A549 (cell line): ENCODE measurements around the gene SRGAP1. TPM values are rescaled to one million over a fixed set of nuclear protein-coding genes. Genes with fewer than 3 reads are reported as not detected.

Experiments
- ATAC-seq, 2 experiments: fragments of 200-7000 bp in 1 of 2; fragments of >200 bp in 1 of 2; cut with Nextera tagmentation in 1 of 2; cut with Tn5 transposase in 1 of 2; 3 replicates each; pipeline versions ENCODE4 v1.8.0 to v1.9.1; 2018 to 2020; ENCODE audit warnings: mild to moderate bottlenecking in 1 of 2, moderate library complexity in 1 of 2
- CTCF ChIA-PET: fragments of 300-600 bp; sonication (Branson Sonifier 250); formaldehyde crosslinking; extraction: SDS; loops from one replicate; lab custom pipeline; 2021; ENCODE audit warnings: antibody characterized with exemption, inconsistent platforms; lab: Yijun Ruan, JAX
- POLR2A ChIA-PET: fragments of 350-600 bp; formaldehyde crosslinking; extraction: SDS; loops from one replicate; lab custom pipeline; 2021; ENCODE audit warnings: antibody characterized with exemption, inconsistent platforms; lab: Yijun Ruan, JAX
- DNase-seq, 2 experiments: peaks; one replicate each; pipeline versions ENCODE4 v3.0.0 to v3.0.0-alpha.2; 2011 to 2016; ENCODE audit warnings: low read depth in 1 of 2, low spot score in 1 of 2
- FAIRE-seq: peaks from 2 replicates; lab custom pipeline; 2011; peaks lifted over from hg19 to GRCh38; lab: Jason Lieb, UNC
- H3K27ac ChIP-seq, 2 experiments: fragments of >200 bp; sonication (Bioruptor Twin); formaldehyde crosslinking; 3 replicates each; pipeline ENCODE4 v1.5.1; 2016 to 2017
- H3K4me1 ChIP-seq: fragments of >200 bp; sonication (Bioruptor Twin); formaldehyde crosslinking; 3 replicates; pipeline ENCODE4 v1.6.1; 2016
- H3K4me2 ChIP-seq: fragments of >200 bp; sonication (Bioruptor Twin); formaldehyde crosslinking; 3 replicates; pipeline ENCODE4 v1.6.1; 2016
- H3K4me3 ChIP-seq: fragments of >200 bp; sonication (Bioruptor Twin); formaldehyde crosslinking; 3 replicates; pipeline ENCODE4 v1.5.1; 2016
- H3K9me3 ChIP-seq: fragments of >200 bp; sonication (Bioruptor Twin); formaldehyde crosslinking; 3 replicates; pipeline ENCODE4 v1.6.1; 2016
- CEBPB ChIP-seq, 2 experiments: fragments of >200 bp in 1 of 2; sonication (Bioruptor Twin) in 1 of 2; formaldehyde crosslinking in 1 of 2; IDR thresholded peaks; 2 replicates each; pipeline ENCODE4 v1.6.1; 2012 to 2016
- FOXS1 ChIP-seq: fragments of 250-450 bp; sonication (Bioruptor Pico); IDR thresholded peaks from 2 replicates; pipeline ENCODE4 v1.5.0; 2020; ENCODE audit warnings: mild to moderate bottlenecking, moderate library complexity
- HEYL ChIP-seq: fragments of 250-450 bp; sonication (Bioruptor Pico); IDR thresholded peaks from 2 replicates; pipeline ENCODE4 v1.8.0; 2021; ENCODE audit warnings: mild to moderate bottlenecking, moderate library complexity
- JUN ChIP-seq, 2 experiments: fragments of >200 bp; sonication (Bioruptor Twin); formaldehyde crosslinking; IDR thresholded peaks; 2 replicates in 1 of 2; 3 replicates in 1 of 2; pipeline ENCODE4 v1.6.1; 2016 to 2017
- KDM5A ChIP-seq: fragments of 200-600 bp; sonication (generic); IDR thresholded peaks from 2 replicates; pipeline ENCODE4 v1.6.1; 2016; ENCODE audit warnings: antibody characterized with exemption, mild to moderate bottlenecking
- MYC ChIP-seq: IDR thresholded peaks from 2 replicates; pipeline ENCODE4 v1.6.1; 2012; ENCODE audit warnings: mild to moderate bottlenecking, inconsistent platforms, low read length, improper control_type of control experiment, borderline replicate concordance
- NFE2L2 ChIP-seq: fragments of 150-350 bp; conservative IDR thresholded peaks from 2 replicates; pipeline ENCODE4 v1.6.1; 2014; ENCODE audit warnings: low read length
- NR3C1 ChIP-seq: fragments of >200 bp; sonication (Bioruptor Twin); formaldehyde crosslinking; IDR thresholded peaks from 3 replicates; pipeline ENCODE4 v1.6.1; 2017
- POLR2A ChIP-seq: IDR thresholded peaks from 2 replicates; pipeline ENCODE4 v1.6.1; 2012; ENCODE audit warnings: mild to moderate bottlenecking, low read length
- POLR2AphosphoS2 ChIP-seq: conservative IDR thresholded peaks from 2 replicates; pipeline ENCODE4 v1.6.1; 2012; ENCODE audit warnings: low read length, improper control_type of control experiment, inconsistent platforms
- RAD21 ChIP-seq, 2 experiments: fragments of >200 bp in 1 of 2; sonication (Bioruptor Twin) in 1 of 2; formaldehyde crosslinking in 1 of 2; IDR thresholded peaks in 1 of 2; conservative IDR thresholded peaks in 1 of 2; 2 replicates in 1 of 2; 3 replicates in 1 of 2; pipeline ENCODE4 v1.6.1; 2012 to 2018; ENCODE audit warnings: inconsistent platforms in 1 of 2
- RARB ChIP-seq: fragments of 250-450 bp; sonication (Bioruptor Pico); IDR thresholded peaks from 2 replicates; pipeline ENCODE4 v1.8.0; 2021; ENCODE audit warnings: mild to moderate bottlenecking, moderate library complexity
- RCOR1 ChIP-seq: fragments of 150-350 bp; IDR thresholded peaks from 2 replicates; pipeline ENCODE4 v1.6.1; 2014; ENCODE audit warnings: antibody characterized with exemption, low read length, low read depth
- SMC3 ChIP-seq: fragments of >200 bp; sonication (Bioruptor Twin); formaldehyde crosslinking; IDR thresholded peaks from 3 replicates; pipeline ENCODE4 v1.6.1; 2018; ENCODE audit warnings: inconsistent platforms
- TFCP2L1 ChIP-seq: fragments of 250-450 bp; sonication (Bioruptor Pico); IDR thresholded peaks from 2 replicates; pipeline ENCODE4 v1.5.0; 2021; ENCODE audit warnings: mild to moderate bottlenecking
- TP53 ChIP-seq: fragments of 250-450 bp; sonication (Bioruptor Pico); IDR thresholded peaks from 2 replicates; pipeline ENCODE4 v1.5.0; 2021; ENCODE audit warnings: mild to moderate bottlenecking, moderate library complexity
- ZSCAN20 ChIP-seq: fragments of 250-450 bp; sonication (Bioruptor Pico); IDR thresholded peaks from 2 replicates; pipeline ENCODE4 v1.8.0; 2022; ENCODE audit warnings: mild to moderate bottlenecking, moderate library complexity
- WGBS: methylation state at CpG from one replicate; pipeline ENCODE4 v1.1.6; 2017; ENCODE audit errors: missing lambda C conversion rate; 5-methylcytosine and 5-hydroxymethylcytosine counted together
- polyA plus RNA-seq, 4 experiments: library from polyadenylated mRNA; depleted of rRNA in 3 of 4; stranded (reverse); fragments of >200 nt; fragmentation: RNase III in 1 of 4; extraction: RNeasy Plus Mini Kit Qiagen cat#74134 plus additional on column Dnase treatment in 1 of 4; gene quantifications; 2 replicates in 3 of 4; 3 replicates in 1 of 4; pipeline ENCODE4 v1.2.3, GENCODE V29; 2011 to 2017
- TF ChIP-seq, protein P1 (sequence below): IDR thresholded peaks from 2 replicates; pipeline ENCODE4 v1.6.1; 2012
- TF ChIP-seq, protein P2 (sequence below): fragments of >200 bp; sonication (Bioruptor Twin); formaldehyde crosslinking; IDR thresholded peaks from 3 replicates; pipeline ENCODE4 v1.5.1; 2016
- TF ChIP-seq, protein P3 (sequence below): fragments of 450-650 bp; IDR thresholded peaks from 2 replicates; pipeline ENCODE4 v1.6.1; 2014; ENCODE audit warnings: antibody characterized with exemption
- TF ChIP-seq, protein P4 (sequence below): IDR thresholded peaks from 2 replicates; pipeline ENCODE4 v1.6.1; 2012; ENCODE audit warnings: low read depth, borderline replicate concordance
- TF ChIP-seq, protein P5 (sequence below): fragments of 150-350 bp; IDR thresholded peaks from 2 replicates; pipeline ENCODE4 v1.6.1; 2014; ENCODE audit warnings: low read depth, mild to moderate bottlenecking, low read length
- TF ChIP-seq, protein P6 (sequence below): fragments of 250-450 bp; sonication (Bioruptor Pico); IDR thresholded peaks from 2 replicates; pipeline ENCODE4 v1.5.0; 2020; ENCODE audit warnings: low read depth, mild to moderate bottlenecking, moderate library complexity
- TF ChIP-seq, protein P7 (sequence below): fragments of >200 bp; sonication (Bioruptor Twin); formaldehyde crosslinking; IDR thresholded peaks from 2 replicates; pipeline ENCODE4 v1.6.1; 2016

The SRGAP1 gene
- polyA plus RNA-seq, 2 of the 4 experiments (the other 2 are of a cell fraction): 7.9 to 22.9 TPM

DNA sequence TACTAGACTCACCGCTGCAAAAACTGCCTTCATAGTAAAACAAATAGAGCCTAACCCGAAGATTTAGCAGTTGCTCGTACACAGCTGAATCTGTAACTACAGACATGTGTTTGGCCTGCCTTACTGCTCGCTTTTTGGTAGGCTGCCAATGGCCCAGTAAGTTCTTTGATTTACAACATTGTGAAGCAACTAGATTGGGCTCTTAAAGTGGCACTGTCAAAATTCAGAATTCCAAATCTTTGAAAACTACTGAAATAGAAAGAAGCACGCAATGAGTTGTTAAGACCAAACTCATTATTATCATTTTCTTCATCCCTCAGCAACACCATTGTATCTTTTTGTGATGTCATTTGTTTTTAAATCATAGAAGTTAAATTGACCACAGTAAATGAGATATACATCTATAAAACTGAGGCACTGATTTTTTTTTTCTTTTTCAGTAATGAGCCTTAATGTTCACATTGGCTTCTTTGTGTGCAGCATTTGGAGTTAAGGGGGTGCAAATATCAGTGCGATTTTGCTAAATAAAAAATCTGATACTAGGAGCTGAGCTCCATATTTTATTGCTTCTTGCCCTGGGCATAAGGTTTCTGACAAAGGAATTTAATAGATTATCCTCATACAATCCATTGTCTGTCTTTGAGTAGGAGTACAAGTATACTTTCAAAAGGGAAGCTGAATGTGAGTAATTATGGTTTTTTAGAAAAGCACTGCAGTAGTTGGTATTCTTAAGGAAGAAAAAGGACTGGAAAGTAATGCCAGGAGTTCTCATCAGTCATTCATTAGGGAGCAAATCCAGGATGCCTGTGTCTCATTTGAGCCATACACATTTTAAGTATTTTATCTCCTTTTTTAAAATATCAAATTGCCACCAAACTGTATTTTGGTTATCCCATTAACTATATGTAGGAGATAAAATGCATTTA is 239.0 kb downstream of the SRGAP1 start:
- WGBS: 40% methylated on average over 6 of the region's 6 CpGs
- ATAC-seq: peak; percentile 67 to 82
- Histone ChIP-seq H3K4me1 (peaks cover 72% of the 10 kb centered on the region), H3K9me3 (no peaks in the 10 kb centered on the region), H3K4me3 (no peak overlapping the region), H3K27ac (peak overlapping the region; percentile 52 to 79), H3K4me2 (peak overlapping the region; percentile 46)
- no peak for FAIRE-seq
- CTCF ChIA-PET: interaction anchor here (0.7 to 6.7 kb wide), 4 partner anchors 16 to 247 kb away, joined by 3 to 43 read pairs (median 4); partner anchors contain the start of gene SRGAP1
- POLR2A ChIA-PET: interaction anchor here (0.8 kb wide), 1 partner anchor 53 kb away, joined by 3 read pairs; no protein-coding TSS in a partner anchor
- peak in 1 of 2 experiments; percentile 72 for DNase-seq
- TF ChIP-seq, protein P1, sequence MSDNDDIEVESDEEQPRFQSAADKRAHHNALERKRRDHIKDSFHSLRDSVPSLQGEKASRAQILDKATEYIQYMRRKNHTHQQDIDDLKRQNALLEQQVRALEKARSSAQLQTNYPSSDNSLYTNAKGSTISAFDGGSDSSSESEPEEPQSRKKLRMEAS: peak; percentile 69
- TF ChIP-seq CEBPB (IDR thresholded peaks at IDR 0.05): peak; percentile 2 to 75; a peak in 3 of 4 replicates
- no peak for TF ChIP-seq POLR2AphosphoS2
- TF ChIP-seq, protein P2, sequence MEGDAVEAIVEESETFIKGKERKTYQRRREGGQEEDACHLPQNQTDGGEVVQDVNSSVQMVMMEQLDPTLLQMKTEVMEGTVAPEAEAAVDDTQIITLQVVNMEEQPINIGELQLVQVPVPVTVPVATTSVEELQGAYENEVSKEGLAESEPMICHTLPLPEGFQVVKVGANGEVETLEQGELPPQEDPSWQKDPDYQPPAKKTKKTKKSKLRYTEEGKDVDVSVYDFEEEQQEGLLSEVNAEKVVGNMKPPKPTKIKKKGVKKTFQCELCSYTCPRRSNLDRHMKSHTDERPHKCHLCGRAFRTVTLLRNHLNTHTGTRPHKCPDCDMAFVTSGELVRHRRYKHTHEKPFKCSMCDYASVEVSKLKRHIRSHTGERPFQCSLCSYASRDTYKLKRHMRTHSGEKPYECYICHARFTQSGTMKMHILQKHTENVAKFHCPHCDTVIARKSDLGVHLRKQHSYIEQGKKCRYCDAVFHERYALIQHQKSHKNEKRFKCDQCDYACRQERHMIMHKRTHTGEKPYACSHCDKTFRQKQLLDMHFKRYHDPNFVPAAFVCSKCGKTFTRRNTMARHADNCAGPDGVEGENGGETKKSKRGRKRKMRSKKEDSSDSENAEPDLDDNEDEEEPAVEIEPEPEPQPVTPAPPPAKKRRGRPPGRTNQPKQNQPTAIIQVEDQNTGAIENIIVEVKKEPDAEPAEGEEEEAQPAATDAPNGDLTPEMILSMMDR: no peak
- TF ChIP-seq ZSCAN20 (CRISPR knock-in tag): no peak
- TF ChIP-seq MYC: no peak
- no peak for TF ChIP-seq NFE2L2
- TF ChIP-seq TFCP2L1 (CRISPR knock-in tag): no peak
- TF ChIP-seq FOXS1 (CRISPR knock-in tag): no peak
- no peak for TF ChIP-seq HEYL (CRISPR knock-in tag)

DNA sequence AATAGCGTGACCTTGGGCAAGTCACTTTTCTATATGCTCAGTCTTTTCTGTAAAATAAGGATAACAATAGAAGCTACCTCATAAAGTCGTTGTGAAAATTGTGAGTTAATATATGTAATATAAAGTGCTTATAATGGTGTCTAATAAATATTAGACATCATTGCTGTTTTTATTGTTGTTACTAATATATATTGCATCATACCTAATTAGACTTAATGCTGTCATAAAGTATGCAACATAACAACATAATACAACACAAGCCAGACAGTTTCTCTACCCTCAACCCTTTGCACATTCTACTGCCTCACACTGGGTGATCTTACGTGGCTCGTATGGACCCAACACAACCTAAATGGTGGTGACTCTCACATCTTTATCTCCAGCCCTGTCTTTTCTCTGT is 240.7 kb downstream of the SRGAP1 start:
- Histone ChIP-seq H3K9me3 (no peaks in the 10 kb centered on the region), H3K4me1 (peaks cover 84% of the 10 kb centered on the region), H3K4me2 (no peak overlapping the region), H3K27ac (peak overlapping the region in 1 of 2 experiments; percentile 48; a peak in 3 of 6 replicates), H3K4me3 (no peak overlapping the region)
- no peak for TF ChIP-seq RCOR1
- no peak for TF ChIP-seq TFCP2L1 (CRISPR knock-in tag)
- FAIRE-seq (no peak), DNase-seq (no peak), ATAC-seq (no peak)
- CTCF ChIA-PET: interaction anchor here (1.3 to 6.7 kb wide), 4 partner anchors 17 to 241 kb away, joined by 3 to 43 read pairs (median 9); partner anchors contain the start of gene SRGAP1
- WGBS: 90% methylated on average over 4 of the region's 4 CpGs
- POLR2A ChIA-PET: interaction anchor here (1.0 kb wide), 1 partner anchor 137 kb away, joined by 3 read pairs; the partner anchor contains the start of gene KICS2

DNA sequence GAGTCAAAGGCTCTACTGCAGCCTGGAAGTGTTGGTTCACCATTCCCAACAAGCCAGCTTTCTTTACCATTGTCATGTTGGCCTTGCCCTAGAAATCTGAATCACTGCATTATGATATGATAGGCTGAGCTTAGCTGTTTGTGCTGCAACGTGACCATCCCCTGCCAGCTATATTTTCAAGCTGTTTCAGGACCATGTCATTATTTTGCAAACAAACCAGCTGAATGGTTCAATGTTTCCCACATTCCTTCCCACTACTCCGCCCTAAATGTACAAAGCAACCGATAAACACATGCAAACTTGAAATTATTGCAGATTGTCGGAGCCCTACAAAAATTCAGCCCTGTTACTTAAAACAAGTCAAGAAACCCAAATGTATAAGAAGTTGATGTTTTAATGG is 241.5 kb downstream of the SRGAP1 start:
- FAIRE-seq (no peak), DNase-seq (peak in 1 of 2 experiments; percentile 61), ATAC-seq (no peak; a peak in 1 of 6 replicates)
- H3K4me2 ChIP-seq: peak overlapping the region; percentile 25; the same call in 1 of the 3 replicates
- no peaks in the 10 kb centered on the region for H3K9me3 ChIP-seq
- TF ChIP-seq, protein P3, sequence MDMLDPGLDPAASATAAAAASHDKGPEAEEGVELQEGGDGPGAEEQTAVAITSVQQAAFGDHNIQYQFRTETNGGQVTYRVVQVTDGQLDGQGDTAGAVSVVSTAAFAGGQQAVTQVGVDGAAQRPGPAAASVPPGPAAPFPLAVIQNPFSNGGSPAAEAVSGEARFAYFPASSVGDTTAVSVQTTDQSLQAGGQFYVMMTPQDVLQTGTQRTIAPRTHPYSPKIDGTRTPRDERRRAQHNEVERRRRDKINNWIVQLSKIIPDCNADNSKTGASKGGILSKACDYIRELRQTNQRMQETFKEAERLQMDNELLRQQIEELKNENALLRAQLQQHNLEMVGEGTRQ: no peak
- TF ChIP-seq NR3C1: no peak
- TF ChIP-seq RARB (CRISPR knock-in tag): no peak
- TF ChIP-seq, protein P4, sequence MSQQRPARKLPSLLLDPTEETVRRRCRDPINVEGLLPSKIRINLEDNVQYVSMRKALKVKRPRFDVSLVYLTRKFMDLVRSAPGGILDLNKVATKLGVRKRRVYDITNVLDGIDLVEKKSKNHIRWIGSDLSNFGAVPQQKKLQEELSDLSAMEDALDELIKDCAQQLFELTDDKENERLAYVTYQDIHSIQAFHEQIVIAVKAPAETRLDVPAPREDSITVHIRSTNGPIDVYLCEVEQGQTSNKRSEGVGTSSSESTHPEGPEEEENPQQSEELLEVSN: no peak
- TF ChIP-seq, protein P5, sequence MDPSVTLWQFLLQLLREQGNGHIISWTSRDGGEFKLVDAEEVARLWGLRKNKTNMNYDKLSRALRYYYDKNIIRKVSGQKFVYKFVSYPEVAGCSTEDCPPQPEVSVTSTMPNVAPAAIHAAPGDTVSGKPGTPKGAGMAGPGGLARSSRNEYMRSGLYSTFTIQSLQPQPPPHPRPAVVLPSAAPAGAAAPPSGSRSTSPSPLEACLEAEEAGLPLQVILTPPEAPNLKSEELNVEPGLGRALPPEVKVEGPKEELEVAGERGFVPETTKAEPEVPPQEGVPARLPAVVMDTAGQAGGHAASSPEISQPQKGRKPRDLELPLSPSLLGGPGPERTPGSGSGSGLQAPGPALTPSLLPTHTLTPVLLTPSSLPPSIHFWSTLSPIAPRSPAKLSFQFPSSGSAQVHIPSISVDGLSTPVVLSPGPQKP: no peak
- TF ChIP-seq, protein P1: no peak
- no peak for TF ChIP-seq SMC3
- no peak for TF ChIP-seq KDM5A
- TF ChIP-seq RAD21 (conservative IDR thresholded peaks at IDR 0.05 in 1 of 2, IDR thresholded peaks at IDR 0.05 in 1 of 2): no peak
- TF ChIP-seq JUN (IDR thresholded peaks at IDR 0.05): no peak
- TF ChIP-seq, protein P6, sequence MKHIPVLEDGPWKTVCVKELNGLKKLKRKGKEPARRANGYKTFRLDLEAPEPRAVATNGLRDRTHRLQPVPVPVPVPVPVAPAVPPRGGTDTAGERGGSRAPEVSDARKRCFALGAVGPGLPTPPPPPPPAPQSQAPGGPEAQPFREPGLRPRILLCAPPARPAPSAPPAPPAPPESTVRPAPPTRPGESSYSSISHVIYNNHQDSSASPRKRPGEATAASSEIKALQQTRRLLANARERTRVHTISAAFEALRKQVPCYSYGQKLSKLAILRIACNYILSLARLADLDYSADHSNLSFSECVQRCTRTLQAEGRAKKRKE: no peak
- no peak for TF ChIP-seq TP53 (CRISPR knock-in tag)
- no peak for TF ChIP-seq POLR2A
- TF ChIP-seq, protein P7, sequence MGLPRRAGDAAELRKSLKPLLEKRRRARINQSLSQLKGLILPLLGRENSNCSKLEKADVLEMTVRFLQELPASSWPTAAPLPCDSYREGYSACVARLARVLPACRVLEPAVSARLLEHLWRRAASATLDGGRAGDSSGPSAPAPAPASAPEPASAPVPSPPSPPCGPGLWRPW: no peak
- no peak for TF ChIP-seq NFE2L2
- CTCF ChIA-PET: interaction anchor here (1.0 to 6.7 kb wide), 4 partner anchors 10 to 242 kb away, joined by 3 to 43 read pairs (median 9); partner anchors contain the start of gene SRGAP1
- H3K27ac ChIP-seq: peak overlapping the region; percentile 48 to 91; a peak in 5 of 6 replicates
- POLR2A ChIA-PET: interaction anchor here (1.0 kb wide), 1 partner anchor 136 kb away, joined by 3 read pairs; the partner anchor contains the start of gene KICS2
- 59% methylated on average over 4 of the region's 4 CpGs for WGBS
- H3K4me3 ChIP-seq: no peak overlapping the region
- H3K4me1 ChIP-seq: peaks cover 84% of the 10 kb centered on the region
